HG02938 (cell line): ENCODE results near the gene TWIST2.

Source experiments
- ATAC-seq: cut with Tn5 transposase; IDR thresholded peaks from one replicate; pipeline ENCODE4 v1.9.1; 2021; ENCODE audit warnings: mild to moderate bottlenecking, moderate library complexity; ENCODE audit not compliant: unreplicated experiment

Gene TWIST2

GRCh38 chr2:238855891-238856580 lies 8.2 kb downstream of the TWIST2 start:
- no peak for ATAC-seq

GRCh38 chr2:238856713-238857567 lies 9.1 kb downstream of the TWIST2 start:
- no peak for ATAC-seq

- ATAC-seq = no peak
These were observed 10.1 kb downstream of the TWIST2 start for GRCh38 chr2:238857959-238858358.

- no peak for ATAC-seq
These were observed 11.9 kb downstream of the TWIST2 start for GRCh38 chr2:238859636-238860347.

GRCh38 chr2:238861013-238861730 lies 13.3 kb downstream of the TWIST2 start:
- no peak for ATAC-seq

- no peak for ATAC-seq
These were observed 14.0 kb downstream of the TWIST2 start for GRCh38 chr2:238861766-238862315.

GRCh38 chr2:238862701-238863100 lies 14.8 kb downstream of the TWIST2 start:
- no peak for ATAC-seq

GRCh38 chr2:238863231-238863630 lies 15.3 kb downstream of the TWIST2 start:
- no peak for ATAC-seq

- ATAC-seq = no peak
These were observed 15.9 kb downstream of the TWIST2 start for GRCh38 chr2:238863749-238864206.

GRCh38 chr2:238864207-238865014 lies 16.5 kb downstream of the TWIST2 start:
- ATAC-seq = no peak

- no peak for ATAC-seq
These were observed 17.3 kb downstream of the TWIST2 start for GRCh38 chr2:238865015-238865719.

- ATAC-seq = no peak
These were observed 18.0 kb downstream of the TWIST2 start for GRCh38 chr2:238865744-238866355.

GRCh38 chr2:238866656-238867277 lies 18.9 kb downstream of the TWIST2 start:
- no peak for ATAC-seq

- no peak for ATAC-seq
These were observed 20.2 kb downstream of the TWIST2 start for GRCh38 chr2:238868067-238868524.

- no peak for ATAC-seq
These were observed 20.9 kb downstream of the TWIST2 start for GRCh38 chr2:238868616-238869292.

GRCh38 chr2:238869293-238870124 lies 21.6 kb downstream of the TWIST2 start:
- no peak for ATAC-seq

GRCh38 chr2:238870261-238870660 lies 22.4 kb downstream of the TWIST2 start:
- ATAC-seq = no peak
